GM12874 (cell line): ENCODE measurements around the gene TUBG2.

Experiments
- CTCF ChIP-seq: IDR thresholded peaks from 2 replicates; pipeline ENCODE4 v1.5.1; 2011; ENCODE audit warnings: low read depth, mild to moderate bottlenecking, control low read depth, low read length, moderate library complexity; ENCODE audit not compliant: insufficient read depth

The TUBG2 gene

GRCh38 chr17:42684929-42685556 lies 26.0 kb downstream of the TUBG2 start:
- TF ChIP-seq CTCF, result no peak

- TF ChIP-seq CTCF, result no peak
Measured at GRCh38 chr17:42685831-42686230, 26.7 kb downstream of the TUBG2 start.

- no peak for TF ChIP-seq CTCF
Measured at GRCh38 chr17:42686520-42687128, 27.5 kb downstream of the TUBG2 start.

- TF ChIP-seq CTCF, result no peak
Measured at GRCh38 chr17:42687707-42688320, 28.7 kb downstream of the TUBG2 start.

- no peak for TF ChIP-seq CTCF
Measured at GRCh38 chr17:42690596-42690995, 31.5 kb downstream of the TUBG2 start.

- no peak for TF ChIP-seq CTCF
Measured at GRCh38 chr17:42691021-42691545, 32.0 kb downstream of the TUBG2 start.

GRCh38 chr17:42692489-42692888 lies 33.4 kb downstream of the TUBG2 start:
- no peak for TF ChIP-seq CTCF
